ENCODE data around the gene CDIPT. TPM values are rescaled to one million over a fixed set of nuclear protein-coding genes. Genes with fewer than 3 reads are reported as not detected.

The CDIPT gene
- total and polyA plus RNA-seq, 2 of the 13 experiments (the other 11 are each of a cell fraction or from before 2014, with no cell fraction given): 54.9 to 97.5 TPM

DNA sequence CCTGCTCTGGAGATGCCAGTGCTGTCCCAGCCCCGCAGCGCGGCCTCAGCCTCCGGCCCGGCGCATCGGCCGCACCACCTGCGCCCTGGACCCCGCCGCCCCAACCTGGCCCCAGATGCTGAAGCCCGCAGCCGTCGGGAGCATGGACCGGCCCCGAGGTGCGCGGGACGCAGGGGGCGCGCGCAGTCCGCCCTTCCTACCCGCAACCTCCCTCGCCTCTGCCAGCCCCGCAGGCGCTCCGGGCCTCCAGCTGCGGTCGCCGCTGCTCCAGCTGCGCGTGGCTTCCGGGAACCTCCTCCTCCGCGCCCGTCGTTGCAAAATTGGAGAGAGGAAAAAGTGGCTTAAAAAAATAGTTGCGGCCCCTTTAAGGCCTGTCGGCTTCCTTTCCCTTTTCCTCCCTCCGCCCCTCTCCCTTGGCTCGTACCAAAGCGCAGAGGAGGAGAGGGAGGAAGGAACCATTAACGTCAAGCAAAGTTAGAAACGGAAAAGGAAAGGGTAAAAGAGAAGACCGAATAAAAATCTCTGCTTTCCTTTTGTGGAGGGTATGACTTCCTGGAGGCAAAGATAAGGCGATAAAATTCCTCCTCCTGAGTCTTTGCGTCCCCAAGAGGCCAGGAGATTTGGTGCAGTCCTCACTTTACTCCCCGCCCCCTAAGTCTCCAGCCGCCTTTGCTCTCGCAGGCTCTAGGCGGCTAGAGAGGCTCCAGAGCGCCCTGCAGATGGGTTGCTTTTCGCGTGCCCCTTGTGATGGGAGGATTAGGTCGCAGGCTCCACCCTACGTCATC lies at the start of gene CDIPT (continued):
- TF ChIP-seq, protein P1, sequence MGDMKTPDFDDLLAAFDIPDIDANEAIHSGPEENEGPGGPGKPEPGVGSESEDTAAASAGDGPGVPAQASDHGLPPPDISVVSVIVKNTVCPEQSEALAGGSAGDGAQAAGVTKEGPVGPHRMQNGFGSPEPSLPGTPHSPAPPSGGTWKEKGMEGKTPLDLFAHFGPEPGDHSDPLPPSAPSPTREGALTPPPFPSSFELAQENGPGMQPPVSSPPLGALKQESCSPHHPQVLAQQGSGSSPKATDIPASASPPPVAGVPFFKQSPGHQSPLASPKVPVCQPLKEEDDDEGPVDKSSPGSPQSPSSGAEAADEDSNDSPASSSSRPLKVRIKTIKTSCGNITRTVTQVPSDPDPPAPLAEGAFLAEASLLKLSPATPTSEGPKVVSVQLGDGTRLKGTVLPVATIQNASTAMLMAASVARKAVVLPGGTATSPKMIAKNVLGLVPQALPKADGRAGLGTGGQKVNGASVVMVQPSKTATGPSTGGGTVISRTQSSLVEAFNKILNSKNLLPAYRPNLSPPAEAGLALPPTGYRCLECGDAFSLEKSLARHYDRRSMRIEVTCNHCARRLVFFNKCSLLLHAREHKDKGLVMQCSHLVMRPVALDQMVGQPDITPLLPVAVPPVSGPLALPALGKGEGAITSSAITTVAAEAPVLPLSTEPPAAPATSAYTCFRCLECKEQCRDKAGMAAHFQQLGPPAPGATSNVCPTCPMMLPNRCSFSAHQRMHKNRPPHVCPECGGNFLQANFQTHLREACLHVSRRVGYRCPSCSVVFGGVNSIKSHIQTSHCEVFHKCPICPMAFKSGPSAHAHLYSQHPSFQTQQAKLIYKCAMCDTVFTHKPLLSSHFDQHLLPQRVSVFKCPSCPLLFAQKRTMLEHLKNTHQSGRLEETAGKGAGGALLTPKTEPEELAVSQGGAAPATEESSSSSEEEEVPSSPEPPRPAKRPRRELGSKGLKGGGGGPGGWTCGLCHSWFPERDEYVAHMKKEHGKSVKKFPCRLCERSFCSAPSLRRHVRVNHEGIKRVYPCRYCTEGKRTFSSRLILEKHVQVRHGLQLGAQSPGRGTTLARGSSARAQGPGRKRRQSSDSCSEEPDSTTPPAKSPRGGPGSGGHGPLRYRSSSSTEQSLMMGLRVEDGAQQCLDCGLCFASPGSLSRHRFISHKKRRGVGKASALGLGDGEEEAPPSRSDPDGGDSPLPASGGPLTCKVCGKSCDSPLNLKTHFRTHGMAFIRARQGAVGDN (CRISPR knock-in tag; IDR thresholded peaks at IDR 0.05): peak; percentile 78
- TF ChIP-seq PRMT3 (CRISPR knock-in tag; IDR thresholded peaks at IDR 0.05; ENCODE audit: borderline replicate concordance, low read depth) (no peak), ESRRA (CRISPR knock-in tag; IDR thresholded peaks at IDR 0.05; ENCODE audit: low read depth) (no peak; the same call in 1 of the 2 replicates), NR1H2 (CRISPR knock-in tag; IDR thresholded peaks at IDR 0.05; ENCODE audit: borderline replicate concordance, low read depth) (no peak), GABPB1 (CRISPR knock-in tag; IDR thresholded peaks at IDR 0.05) (peak; percentile 86), ZFP41 (CRISPR knock-in tag; IDR thresholded peaks at IDR 0.05; ENCODE audit: borderline replicate concordance) (no peak), NFE2L2 (IDR thresholded peaks at IDR 0.05; ENCODE audit: low read length) (no peak), KDM5B (CRISPR knock-in tag; IDR thresholded peaks at IDR 0.05; ENCODE audit: borderline replicate concordance) (no peak; the same call in 1 of the 2 replicates)
- TF ChIP-seq, protein P2, sequence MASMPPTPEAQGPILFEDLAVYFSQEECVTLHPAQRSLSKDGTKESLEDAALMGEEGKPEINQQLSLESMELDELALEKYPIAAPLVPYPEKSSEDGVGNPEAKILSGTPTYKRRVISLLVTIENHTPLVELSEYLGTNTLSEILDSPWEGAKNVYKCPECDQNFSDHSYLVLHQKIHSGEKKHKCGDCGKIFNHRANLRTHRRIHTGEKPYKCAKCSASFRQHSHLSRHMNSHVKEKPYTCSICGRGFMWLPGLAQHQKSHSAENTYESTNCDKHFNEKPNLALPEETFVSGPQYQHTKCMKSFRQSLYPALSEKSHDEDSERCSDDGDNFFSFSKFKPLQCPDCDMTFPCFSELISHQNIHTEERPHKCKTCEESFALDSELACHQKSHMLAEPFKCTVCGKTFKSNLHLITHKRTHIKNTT (CRISPR knock-in tag; IDR thresholded peaks at IDR 0.05): no peak
- TF ChIP-seq, protein P3, sequence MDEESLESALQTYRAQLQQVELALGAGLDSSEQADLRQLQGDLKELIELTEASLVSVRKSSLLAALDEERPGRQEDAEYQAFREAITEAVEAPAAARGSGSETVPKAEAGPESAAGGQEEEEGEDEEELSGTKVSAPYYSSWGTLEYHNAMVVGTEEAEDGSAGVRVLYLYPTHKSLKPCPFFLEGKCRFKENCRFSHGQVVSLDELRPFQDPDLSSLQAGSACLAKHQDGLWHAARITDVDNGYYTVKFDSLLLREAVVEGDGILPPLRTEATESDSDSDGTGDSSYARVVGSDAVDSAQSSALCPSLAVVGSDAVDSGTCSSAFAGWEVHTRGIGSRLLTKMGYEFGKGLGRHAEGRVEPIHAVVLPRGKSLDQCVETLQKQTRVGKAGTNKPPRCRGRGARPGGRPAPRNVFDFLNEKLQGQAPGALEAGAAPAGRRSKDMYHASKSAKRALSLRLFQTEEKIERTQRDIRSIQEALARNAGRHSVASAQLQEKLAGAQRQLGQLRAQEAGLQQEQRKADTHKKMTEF (CRISPR knock-in tag; IDR thresholded peaks at IDR 0.05): peak; percentile 91
- TF ChIP-seq, protein P4, sequence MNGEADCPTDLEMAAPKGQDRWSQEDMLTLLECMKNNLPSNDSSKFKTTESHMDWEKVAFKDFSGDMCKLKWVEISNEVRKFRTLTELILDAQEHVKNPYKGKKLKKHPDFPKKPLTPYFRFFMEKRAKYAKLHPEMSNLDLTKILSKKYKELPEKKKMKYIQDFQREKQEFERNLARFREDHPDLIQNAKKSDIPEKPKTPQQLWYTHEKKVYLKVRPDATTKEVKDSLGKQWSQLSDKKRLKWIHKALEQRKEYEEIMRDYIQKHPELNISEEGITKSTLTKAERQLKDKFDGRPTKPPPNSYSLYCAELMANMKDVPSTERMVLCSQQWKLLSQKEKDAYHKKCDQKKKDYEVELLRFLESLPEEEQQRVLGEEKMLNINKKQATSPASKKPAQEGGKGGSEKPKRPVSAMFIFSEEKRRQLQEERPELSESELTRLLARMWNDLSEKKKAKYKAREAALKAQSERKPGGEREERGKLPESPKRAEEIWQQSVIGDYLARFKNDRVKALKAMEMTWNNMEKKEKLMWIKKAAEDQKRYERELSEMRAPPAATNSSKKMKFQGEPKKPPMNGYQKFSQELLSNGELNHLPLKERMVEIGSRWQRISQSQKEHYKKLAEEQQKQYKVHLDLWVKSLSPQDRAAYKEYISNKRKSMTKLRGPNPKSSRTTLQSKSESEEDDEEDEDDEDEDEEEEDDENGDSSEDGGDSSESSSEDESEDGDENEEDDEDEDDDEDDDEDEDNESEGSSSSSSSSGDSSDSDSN (CRISPR knock-in tag; IDR thresholded peaks at IDR 0.05): peak; percentile 80
- TF ChIP-seq, protein P5, sequence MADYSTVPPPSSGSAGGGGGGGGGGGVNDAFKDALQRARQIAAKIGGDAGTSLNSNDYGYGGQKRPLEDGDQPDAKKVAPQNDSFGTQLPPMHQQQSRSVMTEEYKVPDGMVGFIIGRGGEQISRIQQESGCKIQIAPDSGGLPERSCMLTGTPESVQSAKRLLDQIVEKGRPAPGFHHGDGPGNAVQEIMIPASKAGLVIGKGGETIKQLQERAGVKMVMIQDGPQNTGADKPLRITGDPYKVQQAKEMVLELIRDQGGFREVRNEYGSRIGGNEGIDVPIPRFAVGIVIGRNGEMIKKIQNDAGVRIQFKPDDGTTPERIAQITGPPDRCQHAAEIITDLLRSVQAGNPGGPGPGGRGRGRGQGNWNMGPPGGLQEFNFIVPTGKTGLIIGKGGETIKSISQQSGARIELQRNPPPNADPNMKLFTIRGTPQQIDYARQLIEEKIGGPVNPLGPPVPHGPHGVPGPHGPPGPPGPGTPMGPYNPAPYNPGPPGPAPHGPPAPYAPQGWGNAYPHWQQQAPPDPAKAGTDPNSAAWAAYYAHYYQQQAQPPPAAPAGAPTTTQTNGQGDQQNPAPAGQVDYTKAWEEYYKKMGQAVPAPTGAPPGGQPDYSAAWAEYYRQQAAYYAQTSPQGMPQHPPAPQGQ (CRISPR knock-in tag; IDR thresholded peaks at IDR 0.05; ENCODE audit: borderline replicate concordance): no peak
